H1 (cell line): Measurements from ENCODE around the gene ADH1B. TPM values are rescaled to one million over a fixed set of nuclear protein-coding genes. Genes with fewer than 3 reads are reported as not detected.

ENCODE experiments used
- CTCF ChIA-PET: fragments of 300-600 bp; sonication (Branson Sonifier 250); formaldehyde crosslinking; loops from one replicate; lab custom pipeline; 2021; ENCODE audit not compliant: partially characterized antibody; lab: Charles Lee
- POLR2A ChIA-PET: fragments of 300-600 bp; sonication (Branson Sonifier 250); formaldehyde crosslinking; loops from one replicate; lab custom pipeline; 2021; ENCODE audit warnings: inconsistent platforms; ENCODE audit not compliant: partially characterized antibody; lab: Charles Lee
- DNase-seq, 2 experiments: peaks; one replicate each; pipeline versions ENCODE4 v3.0.0 to v3.0.0-alpha.2; 2010 to 2022; ENCODE audit warnings: low spot score in 2 of 2, low read depth in 1 of 2, mixed read lengths in 1 of 2
- FAIRE-seq: peaks from 2 replicates; lab custom pipeline; 2011; peaks lifted over from hg19 to GRCh38; lab: Jason Lieb, UNC
- H2AFZ ChIP-seq: 2 replicates; pipeline ENCODE4 v1.8.1; 2012; ENCODE audit warnings: low read length, inconsistent platforms
- H2AK5ac ChIP-seq: 2 replicates; pipeline ENCODE4 v1.6.1; 2013; ENCODE audit warnings: low read depth, low read length
- H2BK120ac ChIP-seq: replicated peaks from 2 replicates; pipeline ENCODE3; 2013; ENCODE audit warnings: low read depth, low read length, inconsistent platforms
- H2BK12ac ChIP-seq: 2 replicates; pipeline ENCODE4 v1.6.1; 2013; ENCODE audit warnings: low read depth, low read length
- H2BK15ac ChIP-seq: 2 replicates; pipeline ENCODE4 v1.6.1; 2013; ENCODE audit warnings: low read length
- H2BK20ac ChIP-seq: 2 replicates; pipeline ENCODE4 v1.6.1; 2013; ENCODE audit warnings: low read length
- H2BK5ac ChIP-seq: 2 replicates; pipeline ENCODE4 v1.6.1; 2013; ENCODE audit warnings: low read depth, low read length
- H3K14ac ChIP-seq: 2 replicates; pipeline ENCODE4 v1.6.1; 2013; ENCODE audit warnings: inconsistent platforms; ENCODE audit not compliant: insufficient read length
- H3K18ac ChIP-seq: 2 replicates; pipeline ENCODE4 v1.6.1; 2013; ENCODE audit warnings: low read length; ENCODE audit errors: extremely low read depth
- H3K23ac ChIP-seq: 2 replicates; pipeline ENCODE4 v1.6.1; 2013; ENCODE audit warnings: inconsistent platforms; ENCODE audit not compliant: insufficient read length
- H3K23me2 ChIP-seq: 2 replicates; pipeline ENCODE4 v1.6.1; 2013; ENCODE audit warnings: low read depth, low read length
- H3K27ac ChIP-seq: 2 replicates; pipeline ENCODE4 v1.6.1; 2011; ENCODE audit warnings: low read depth, low read length, inconsistent platforms
- H3K27me3 ChIP-seq, 4 experiments: replicated peaks in 1 of 4; 1 replicate in 1 of 4; 2 replicates in 3 of 4; pipeline versions ENCODE4 v1.6.1 to v1.8.1; 2011 to 2013; ENCODE audit warnings: low read length in 3 of 4, mild to moderate bottlenecking in 3 of 4, inconsistent platforms in 2 of 4, mixed read lengths in 2 of 4, moderate library complexity in 1 of 4; ENCODE audit not compliant: control insufficient read depth in 3 of 4, insufficient read depth in 3 of 4; ENCODE audit errors: extremely low read depth in 1 of 4
- H3K36me3 ChIP-seq, 4 experiments: 2 replicates each; pipeline versions ENCODE4 v1.6.1 to v1.8.1; 2011 to 2013; ENCODE audit warnings: mild to moderate bottlenecking in 4 of 4, low read length in 3 of 4, moderate library complexity in 2 of 4, control low read depth in 1 of 4, inconsistent platforms in 1 of 4; ENCODE audit not compliant: insufficient read depth in 4 of 4, control insufficient read depth in 2 of 4
- H3K4ac ChIP-seq: replicated peaks from 2 replicates; pipeline ENCODE3; 2013; ENCODE audit warnings: low read length, low read depth, mixed read lengths, inconsistent platforms; ENCODE audit not compliant: insufficient read length
- H3K4me1 ChIP-seq, 4 experiments: replicated peaks in 1 of 4; 1 replicate in 1 of 4; 2 replicates in 3 of 4; pipeline versions ENCODE4 v1.6.1 to v1.8.1; 2011 to 2013; ENCODE audit warnings: low read length in 3 of 4, inconsistent platforms in 2 of 4, mixed read lengths in 1 of 4; ENCODE audit not compliant: insufficient read depth in 4 of 4, control insufficient read depth in 3 of 4
- H3K4me2 ChIP-seq, 2 experiments: 2 replicates each; pipeline versions ENCODE4 v1.6.1 to v1.8.1; 2011 to 2013; ENCODE audit warnings: low read depth in 2 of 2, low read length in 2 of 2, control low read depth in 1 of 2, inconsistent platforms in 1 of 2, mild to moderate bottlenecking in 1 of 2; ENCODE audit not compliant: insufficient read depth in 1 of 2
- H3K4me3 ChIP-seq, 4 experiments: fragments of 200-600, 300-600 bp in 1 of 4; sonication (generic), shearing (Covaris generic), sonication (Bioruptor Twin) in 1 of 4; 2 replicates each; pipeline versions ENCODE4 v1.5.1 to v1.8.1; 2011 to 2016; ENCODE audit warnings: low read length in 4 of 4, low read depth in 3 of 4, control low read depth in 2 of 4, inconsistent platforms in 2 of 4, mild to moderate bottlenecking in 2 of 4, mixed read lengths in 1 of 4, moderate library complexity in 1 of 4; ENCODE audit not compliant: insufficient read depth in 2 of 4; ENCODE audit errors: extremely low read depth in 1 of 4
- H3K56ac ChIP-seq: replicated peaks from 2 replicates; pipeline ENCODE3; 2013; ENCODE audit warnings: low read depth, mild to moderate bottlenecking, mixed read lengths, low read length, inconsistent platforms; ENCODE audit not compliant: insufficient read length
- H3K79me1 ChIP-seq: 2 replicates; pipeline ENCODE4 v1.6.1; 2013; ENCODE audit warnings: low read depth, low read length, control low read depth
- H3K79me2 ChIP-seq, 2 experiments: 2 replicates each; pipeline versions ENCODE4 v1.6.1 to v1.8.1; 2012 to 2013; ENCODE audit warnings: low read length in 2 of 2, mild to moderate bottlenecking in 2 of 2, inconsistent platforms in 1 of 2; ENCODE audit not compliant: insufficient read depth in 2 of 2, control insufficient read depth in 1 of 2
- H3K9ac ChIP-seq, 4 experiments: replicated peaks in 1 of 4; 1 replicate in 1 of 4; 2 replicates in 3 of 4; pipeline versions ENCODE4 v1.6.1 to v1.8.1; 2011 to 2013; ENCODE audit warnings: low read depth in 3 of 4, low read length in 3 of 4, control low read depth in 2 of 4, mild to moderate bottlenecking in 2 of 4, moderate library complexity in 2 of 4, inconsistent platforms in 1 of 4; ENCODE audit errors: extremely low read depth in 1 of 4
- H3K9me3 ChIP-seq, 2 experiments: 2 replicates each; pipeline versions ENCODE4 v1.6.1 to v1.8.1; 2012 to 2013; ENCODE audit warnings: mild to moderate bottlenecking in 2 of 2, moderate library complexity in 2 of 2, control low read depth in 1 of 2, inconsistent platforms in 1 of 2, low read depth in 1 of 2, low read length in 1 of 2, mixed read lengths in 1 of 2; ENCODE audit not compliant: insufficient read depth in 2 of 2
- H4K20me1 ChIP-seq, 2 experiments: replicated peaks in 1 of 2; 2 replicates each; pipeline versions ENCODE3 to v1.8.1; 2011 to 2013; ENCODE audit warnings: inconsistent platforms in 2 of 2, low read length in 2 of 2, mild to moderate bottlenecking in 1 of 2; ENCODE audit not compliant: insufficient read depth in 2 of 2, control insufficient read depth in 1 of 2
- H4K5ac ChIP-seq: 2 replicates; pipeline ENCODE4 v1.6.1; 2013; ENCODE audit warnings: low read length, low read depth, mixed read lengths, inconsistent platforms; ENCODE audit not compliant: insufficient read length
- H4K8ac ChIP-seq: 2 replicates; pipeline ENCODE4 v1.8.0; 2013; ENCODE audit warnings: mild to moderate bottlenecking, moderate library complexity, low read length, inconsistent platforms; ENCODE audit not compliant: insufficient read depth; ENCODE audit errors: extremely low read depth
- H4K91ac ChIP-seq: replicated peaks from 2 replicates; pipeline ENCODE3; 2013; ENCODE audit warnings: low read length, mixed read lengths, inconsistent platforms; ENCODE audit not compliant: insufficient read length
- BCL11A ChIP-seq, 2 experiments: IDR thresholded peaks; one replicate each; pipeline ENCODE4 v1.6.1; 2011; ENCODE audit warnings: low read depth in 2 of 2, low read length in 2 of 2, mild to moderate bottlenecking in 2 of 2
- BRCA1 ChIP-seq: IDR thresholded peaks from 2 replicates; pipeline ENCODE4 v1.6.1; 2012; ENCODE audit warnings: low read depth, low read length, improper control_type of control experiment
- CREB1 ChIP-seq: IDR thresholded peaks from 2 replicates; pipeline ENCODE4 v1.6.1; 2012; ENCODE audit warnings: inconsistent platforms
- EZH2 ChIP-seq: fragments of 200-600 bp; sonication (generic); IDR thresholded peaks from 2 replicates; pipeline ENCODE4 v1.7.1; 2012; ENCODE audit warnings: low read depth, mild to moderate bottlenecking, moderate library complexity, low read length, inconsistent platforms; ENCODE audit not compliant: severe bottlenecking
- FOSL1 ChIP-seq: IDR thresholded peaks from 2 replicates; pipeline ENCODE4 v1.6.1; 2011; ENCODE audit warnings: mild to moderate bottlenecking, low read depth, low read length, moderate library complexity; ENCODE audit not compliant: insufficient read depth
- HDAC6 ChIP-seq: IDR thresholded peaks from one replicate; pipeline ENCODE4 v1.7.1; 2012; ENCODE audit warnings: low read depth, mild to moderate bottlenecking, inconsistent platforms, low read length, moderate library complexity
- RBBP5 ChIP-seq: IDR thresholded peaks from 2 replicates; pipeline ENCODE4 v1.7.1; 2012; ENCODE audit warnings: low read depth, mild to moderate bottlenecking, inconsistent platforms, low read length, moderate library complexity, borderline replicate concordance
- RFX5 ChIP-seq: IDR thresholded peaks from 2 replicates; pipeline ENCODE4 v1.6.1; 2011; ENCODE audit warnings: low read depth, low read length, improper control_type of control experiment, borderline replicate concordance
- SIX5 ChIP-seq: IDR thresholded peaks from 2 replicates; pipeline ENCODE4 v1.6.1; 2011; ENCODE audit warnings: mild to moderate bottlenecking, low read depth, low read length
- SP4 ChIP-seq: IDR thresholded peaks from 2 replicates; pipeline ENCODE4 v1.6.1; 2012; ENCODE audit warnings: low read length, inconsistent platforms
- TAF1 ChIP-seq: IDR thresholded peaks from 2 replicates; pipeline ENCODE4 v1.6.1; 2011; ENCODE audit warnings: mild to moderate bottlenecking, low read depth, low read length
- TEAD4 ChIP-seq: IDR thresholded peaks from 2 replicates; pipeline ENCODE4 v1.6.1; 2012; ENCODE audit warnings: low read depth, low read length, inconsistent platforms, mixed read lengths
- WGBS, 2 experiments: shearing (Covaris generic) in 1 of 2; methylation state at CpG; one replicate each; pipeline versions ENCODE4 v1.1.6 to v1.1.7; 2013 to 2015; ENCODE audit warnings: low lambda C conversion rate in 2 of 2, mixed read lengths in 2 of 2, inconsistent platforms in 1 of 2, low coverage in 1 of 2, missing lambda C conversion rate in 1 of 2; ENCODE audit not compliant: insufficient replicate concordance in 2 of 2, insufficient coverage in 1 of 2, insufficient read length in 1 of 2; ENCODE audit errors: extremely low coverage in 1 of 2, missing lambda C conversion rate in 1 of 2; 5-methylcytosine and 5-hydroxymethylcytosine counted together
- polyA plus RNA-seq, 7 experiments: library from polyadenylated mRNA; depleted of rRNA in 3 of 7; stranded (reverse) in 5 of 7; unstranded in 2 of 7; fragments of >200 nt in 5 of 7; fragments of 200-250 nt in 2 of 7; gene quantifications; 1 replicate in 5 of 7; 2 replicates in 1 of 7; 4 replicates in 1 of 7; pipeline versions ENCODE4 v1.2.1 to v1.2.3, GENCODE V29; 2011 to 2013; ENCODE audit warnings: missing spikeins in 2 of 7, mixed read lengths in 2 of 7
- total RNA-seq: library from RNA; stranded (reverse); fragmentation: NEBNext Ultra II Directional; extraction: Animal tissue kit (Norgen Biotek cat#: 25700); gene quantifications from 2 replicates; pipeline ENCODE4 v1.2.1, GENCODE V29; 2021
- TF ChIP-seq, protein P1 (sequence below), 3 experiments: IDR thresholded peaks; 1 replicate in 2 of 3; 2 replicates in 1 of 3; pipeline versions ENCODE4 v1.5.1 to v1.6.1; 2011; ENCODE audit warnings: low read length in 3 of 3, mild to moderate bottlenecking in 3 of 3, inconsistent platforms in 2 of 3, low read depth in 1 of 3, moderate library complexity in 1 of 3; ENCODE audit not compliant: insufficient read depth in 1 of 3; ENCODE audit errors: control extremely low read depth in 1 of 3

ADH1B gene
- total and polyA plus RNA-seq, 2 of the 8 experiments (the other 6 are each of a cell fraction or from before 2014, with no cell fraction given): not detected

DNA sequence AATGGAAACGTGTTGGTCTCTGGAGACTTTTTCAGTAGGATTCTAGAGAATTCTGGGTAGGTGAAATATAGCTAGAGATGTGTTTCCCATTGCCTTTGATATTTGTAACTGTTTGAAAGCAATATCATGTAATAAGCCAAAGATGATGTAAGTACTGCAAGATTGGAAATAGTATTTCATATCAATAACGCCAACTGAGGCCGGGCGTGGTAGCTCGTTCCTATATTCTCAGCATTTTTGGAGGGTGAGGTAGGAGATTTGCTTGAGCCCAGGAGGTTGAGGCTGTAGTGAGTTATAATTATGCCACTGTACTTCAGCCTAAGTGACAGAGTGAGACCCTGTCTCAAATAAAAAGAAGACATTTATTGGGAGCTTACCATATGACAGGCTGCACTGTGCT is 39.9 kb downstream of the ADH1B start:
- Histone ChIP-seq H3K79me1 (no peaks in the 10 kb centered on the region), H2BK5ac (no peak overlapping the region), H3K4ac (no peak overlapping the region), H2BK20ac (no peak overlapping the region), H2BK12ac (no peak overlapping the region), H2BK120ac (no peak overlapping the region), H4K8ac (no peak overlapping the region), H3K23ac (no peak overlapping the region), H3K4me2 (no peak overlapping the region), H3K9me3 (no peaks in the 10 kb centered on the region), H3K14ac (no peak overlapping the region), H3K79me2 (no peaks in the 10 kb centered on the region), H3K27me3 (no peaks in the 10 kb centered on the region), H2BK15ac (no peak overlapping the region), H4K5ac (no peak overlapping the region), H4K20me1 (no peaks in the 10 kb centered on the region), H3K36me3 (no peaks in the 10 kb centered on the region), H3K4me1 (no peaks in the 10 kb centered on the region), H3K27ac (no peak overlapping the region), H3K23me2 (no peaks in the 10 kb centered on the region), H3K9ac (no peak overlapping the region), H4K91ac (no peak overlapping the region), H3K4me3 (no peak overlapping the region), H2AK5ac (no peak overlapping the region), H3K18ac (no peak overlapping the region), H3K56ac (no peak overlapping the region), H2AFZ (no peak overlapping the region)
- FAIRE-seq (no peak), DNase-seq (no peak)
- ChIA-PET CTCF (no interaction called here), POLR2A (interaction anchor here (1.6 kb wide), 1 partner anchor 10 kb away, joined by 4 read pairs; the partner anchor contains the start of gene ADH1A)
- 97% methylated on average over 5 of the region's 5 CpGs; no CpG with 5 or more reads in 1 of the 2 experiments for WGBS, 2 experiments
- no peak for TF ChIP-seq TEAD4
- TF ChIP-seq BCL11A (IDR thresholded peaks at IDR 0.05; ENCODE audit: low read depth in 2 of 2, low read length in 2 of 2): no peak
- TF ChIP-seq, protein P1, sequence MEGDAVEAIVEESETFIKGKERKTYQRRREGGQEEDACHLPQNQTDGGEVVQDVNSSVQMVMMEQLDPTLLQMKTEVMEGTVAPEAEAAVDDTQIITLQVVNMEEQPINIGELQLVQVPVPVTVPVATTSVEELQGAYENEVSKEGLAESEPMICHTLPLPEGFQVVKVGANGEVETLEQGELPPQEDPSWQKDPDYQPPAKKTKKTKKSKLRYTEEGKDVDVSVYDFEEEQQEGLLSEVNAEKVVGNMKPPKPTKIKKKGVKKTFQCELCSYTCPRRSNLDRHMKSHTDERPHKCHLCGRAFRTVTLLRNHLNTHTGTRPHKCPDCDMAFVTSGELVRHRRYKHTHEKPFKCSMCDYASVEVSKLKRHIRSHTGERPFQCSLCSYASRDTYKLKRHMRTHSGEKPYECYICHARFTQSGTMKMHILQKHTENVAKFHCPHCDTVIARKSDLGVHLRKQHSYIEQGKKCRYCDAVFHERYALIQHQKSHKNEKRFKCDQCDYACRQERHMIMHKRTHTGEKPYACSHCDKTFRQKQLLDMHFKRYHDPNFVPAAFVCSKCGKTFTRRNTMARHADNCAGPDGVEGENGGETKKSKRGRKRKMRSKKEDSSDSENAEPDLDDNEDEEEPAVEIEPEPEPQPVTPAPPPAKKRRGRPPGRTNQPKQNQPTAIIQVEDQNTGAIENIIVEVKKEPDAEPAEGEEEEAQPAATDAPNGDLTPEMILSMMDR (IDR thresholded peaks at IDR 0.05; ENCODE audit: control extremely low read depth in 1 of 3, insufficient read depth in 1 of 3, low read depth in 1 of 3, low read length in 3 of 3): no peak
- no peak for TF ChIP-seq FOSL1
- TF ChIP-seq EZH2: no peak
- TF ChIP-seq RBBP5: no peak
- TF ChIP-seq SIX5: no peak
- TF ChIP-seq BRCA1: no peak
- TF ChIP-seq HDAC6: no peak
- no peak for TF ChIP-seq TAF1
- TF ChIP-seq SP4: no peak
- no peak for TF ChIP-seq RFX5
- TF ChIP-seq CREB1: no peak
